GM20431 (cell line): ENCODE data around the gene NTNG1.

ENCODE experiments used
- in situ Hi-C: fragments of 300-500 bp; cut with MseI, MboI; formaldehyde crosslinking; loops from one replicate; pipeline ENCODE4 v1.15.0; 2020; ENCODE audit warnings: low sequenced_read_pairs; ENCODE audit not compliant: unreplicated experiment

Gene NTNG1

DNA sequence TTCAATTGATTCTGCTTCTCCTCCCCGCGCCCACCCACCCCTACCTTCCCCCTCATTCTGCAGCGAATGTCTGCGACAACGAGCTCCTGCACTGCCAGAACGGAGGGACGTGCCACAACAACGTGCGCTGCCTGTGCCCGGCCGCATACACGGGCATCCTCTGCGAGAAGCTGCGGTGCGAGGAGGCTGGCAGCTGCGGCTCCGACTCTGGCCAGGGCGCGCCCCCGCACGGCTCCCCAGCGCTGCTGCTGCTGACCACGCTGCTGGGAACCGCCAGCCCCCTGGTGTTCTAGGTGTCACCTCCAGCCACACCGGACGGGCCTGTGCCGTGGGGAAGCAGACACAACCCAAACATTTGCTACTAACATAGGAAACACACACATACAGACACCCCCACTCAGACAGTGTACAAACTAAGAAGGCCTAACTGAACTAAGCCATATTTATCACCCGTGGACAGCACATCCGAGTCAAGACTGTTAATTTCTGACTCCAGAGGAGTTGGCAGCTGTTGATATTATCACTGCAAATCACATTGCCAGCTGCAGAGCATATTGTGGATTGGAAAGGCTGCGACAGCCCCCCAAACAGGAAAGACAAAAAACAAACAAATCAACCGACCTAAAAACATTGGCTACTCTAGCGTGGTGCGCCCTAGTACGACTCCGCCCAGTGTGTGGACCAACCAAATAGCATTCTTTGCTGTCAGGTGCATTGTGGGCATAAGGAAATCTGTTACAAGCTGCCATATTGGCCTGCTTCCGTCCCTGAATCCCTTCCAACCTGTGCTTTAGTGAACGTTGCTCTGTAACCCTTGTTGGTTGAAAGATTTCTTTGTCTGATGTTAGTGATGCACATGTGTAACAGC is 339.9 kb downstream of the NTNG1 start:
- in situ Hi-C loops, result no loop called here

DNA sequence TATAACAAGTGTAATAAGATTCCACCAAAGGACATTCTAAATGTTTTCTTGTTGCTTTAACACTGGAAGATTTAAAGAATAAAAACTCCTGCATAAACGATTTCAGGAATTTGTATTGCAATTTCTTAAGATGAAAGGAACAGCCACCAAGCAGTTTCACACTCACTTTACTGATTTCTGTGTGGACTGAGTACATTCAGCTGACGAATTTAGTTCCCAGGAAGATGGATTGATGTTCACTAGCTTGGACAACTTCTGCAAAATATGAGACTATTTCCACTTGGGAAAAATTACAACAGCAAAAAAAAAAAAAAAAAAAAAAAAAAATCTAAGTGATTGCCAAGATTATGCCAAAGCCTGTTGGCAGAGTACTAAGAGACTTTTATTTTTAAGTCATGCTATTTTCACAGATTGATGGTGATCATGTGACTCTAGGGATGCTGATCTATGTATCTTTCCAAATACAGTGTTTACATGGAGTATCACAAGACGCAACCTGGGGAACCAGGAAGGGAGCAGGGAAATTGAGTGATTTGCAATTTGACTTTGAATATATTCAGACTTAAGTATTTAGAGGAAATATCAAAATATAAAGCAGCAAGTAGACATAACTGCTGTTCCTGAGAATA is 341.0 kb downstream of the NTNG1 start:
- in situ Hi-C loops, result no loop called here

DNA sequence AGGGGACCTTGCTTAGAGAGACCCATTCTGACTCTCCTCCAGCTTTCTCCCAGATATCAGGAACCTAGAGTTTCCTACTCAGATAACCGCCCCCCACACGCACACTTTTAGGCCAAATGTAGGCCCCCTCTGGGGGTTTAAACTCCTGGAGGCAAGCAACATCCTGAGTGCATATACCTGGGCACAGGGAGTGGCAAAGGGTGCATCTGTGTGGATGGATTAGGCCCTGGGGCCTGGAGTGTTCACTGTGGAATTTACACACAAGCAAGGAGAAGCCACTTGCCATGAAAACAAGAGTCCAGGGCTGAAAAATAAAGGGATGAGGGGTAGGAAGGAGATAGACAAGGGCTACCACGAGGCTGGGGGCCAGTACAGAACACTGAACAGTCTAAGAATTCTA is 343.1 kb downstream of the NTNG1 start:
- in situ Hi-C loops, result no loop called here

DNA sequence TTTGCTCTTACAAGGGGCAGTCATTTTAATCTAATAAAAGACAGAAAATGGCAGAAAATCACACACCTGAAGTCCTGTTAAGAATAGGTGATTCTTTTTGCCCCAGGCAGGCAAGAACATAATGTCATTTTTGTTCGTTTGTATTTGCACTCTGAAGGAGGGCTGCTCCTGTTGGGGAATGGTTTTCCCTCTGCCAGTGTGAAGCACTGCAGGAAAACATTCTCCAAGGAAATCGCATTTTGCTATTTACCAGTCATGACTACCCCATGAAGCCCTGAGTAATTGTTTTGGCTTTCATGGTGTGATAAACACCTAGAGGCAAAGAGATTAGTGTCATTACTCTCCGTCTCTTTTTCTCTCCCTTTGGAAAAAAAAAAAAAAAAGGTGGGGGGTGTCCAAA is 345.5 kb downstream of the NTNG1 start:
- in situ Hi-C loops, result no loop called here

DNA sequence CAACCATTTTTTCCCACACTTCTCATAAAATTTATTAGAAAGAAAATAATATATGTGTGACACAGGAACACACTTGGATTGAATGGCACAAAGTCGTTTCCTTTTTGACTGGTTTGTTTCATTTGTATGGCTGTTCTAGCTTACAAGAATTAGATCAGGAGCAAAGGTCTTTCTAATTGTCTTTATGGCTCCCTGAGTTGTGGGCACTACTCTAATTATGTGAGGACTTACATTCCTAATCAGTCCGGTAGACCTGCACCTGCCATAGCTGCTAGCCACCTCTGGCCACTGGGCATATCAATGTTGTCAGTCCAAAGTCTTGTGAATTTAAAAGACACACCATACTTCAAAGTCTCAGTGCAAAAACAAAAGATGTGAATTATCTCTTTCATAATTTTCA is 346.7 kb downstream of the NTNG1 start:
- in situ Hi-C loops, result no loop called here

DNA sequence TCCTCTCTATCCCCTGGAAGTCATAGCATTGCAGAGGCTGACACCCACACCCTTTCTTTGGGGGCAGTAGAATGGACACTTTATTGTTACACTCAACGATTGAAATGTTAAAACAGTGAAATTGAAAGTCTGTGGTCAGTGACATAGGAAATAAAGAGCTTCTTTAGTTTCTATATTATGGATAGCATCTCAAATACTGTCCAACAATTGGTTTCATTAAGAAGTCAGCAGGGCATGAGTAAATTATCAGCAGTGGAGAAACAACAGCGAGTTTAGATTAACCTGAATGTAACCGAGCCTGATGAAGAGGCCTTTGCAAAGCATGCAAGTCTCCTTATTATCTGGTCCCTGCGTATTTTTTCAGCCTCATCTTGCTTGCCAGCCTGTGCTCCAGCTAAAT is 350.7 kb downstream of the NTNG1 start:
- in situ Hi-C loops, result no loop called here

DNA sequence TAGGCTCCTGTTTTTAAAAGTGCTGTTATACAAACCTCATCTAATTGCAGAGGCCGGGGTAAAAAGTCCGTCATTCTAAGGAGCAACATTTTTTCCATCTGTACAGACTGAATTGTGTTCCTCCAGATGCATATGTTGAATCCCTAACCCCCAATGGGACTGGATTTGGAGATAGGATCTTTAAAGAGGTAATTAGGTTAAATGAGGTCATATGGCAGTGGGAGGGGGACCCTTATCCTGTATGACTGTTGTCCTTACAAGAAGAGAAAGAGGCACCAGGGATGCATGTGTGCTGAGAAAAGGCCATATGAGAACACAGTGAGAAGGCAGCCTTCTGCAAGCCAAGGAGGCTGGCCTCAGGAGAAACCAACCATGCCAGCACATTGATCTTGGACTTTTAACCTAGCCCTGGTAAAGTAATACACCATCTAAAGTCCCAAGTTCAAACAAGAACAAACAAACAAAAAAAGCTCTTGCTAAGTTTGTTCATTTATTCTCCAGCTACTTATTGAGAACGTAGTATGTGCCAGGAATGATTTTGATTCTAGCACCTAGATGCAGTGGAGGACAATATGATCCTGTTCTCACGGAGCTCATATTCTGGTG is 352.4 kb downstream of the NTNG1 start:
- in situ Hi-C loops, result no loop called here

DNA sequence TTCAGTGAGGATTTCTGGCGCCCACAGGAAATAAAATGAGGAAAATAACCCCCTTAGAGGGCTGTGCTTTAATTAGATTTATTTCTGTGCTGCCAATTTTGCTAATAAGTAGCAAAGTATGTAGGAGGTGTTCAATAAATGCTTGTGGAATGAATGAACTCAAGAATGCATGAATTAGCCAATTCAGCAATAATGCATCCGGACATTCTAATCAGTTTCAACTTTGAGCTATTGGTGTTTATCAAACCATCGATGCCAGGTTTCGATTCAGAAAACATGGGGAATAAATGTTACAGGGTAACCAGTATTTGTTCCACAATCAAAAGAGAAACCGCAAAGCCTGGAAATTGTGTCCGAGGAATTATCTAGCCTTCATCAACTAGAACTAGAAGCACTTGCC is 353.2 kb downstream of the NTNG1 start:
- in situ Hi-C loops, result no loop called here

DNA sequence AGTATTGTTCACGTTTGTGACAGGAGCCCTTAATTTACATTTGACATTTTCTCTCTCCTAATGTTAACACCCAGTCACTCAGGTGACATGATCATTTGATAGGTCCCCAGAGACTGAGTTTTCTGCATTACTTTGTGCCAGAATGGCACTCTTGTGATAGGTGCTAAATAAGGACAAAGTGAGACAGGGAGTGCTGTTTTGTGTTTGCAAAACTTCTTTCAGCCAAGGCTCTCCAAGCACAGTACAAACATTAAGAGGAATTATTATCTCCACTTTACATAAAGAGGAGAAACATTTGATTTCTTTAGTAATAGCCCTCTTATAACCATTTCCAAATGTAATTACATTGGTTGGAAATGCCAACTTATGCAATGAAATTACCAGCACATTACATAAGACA is 355.2 kb downstream of the NTNG1 start:
- in situ Hi-C loops, result no loop called here

DNA sequence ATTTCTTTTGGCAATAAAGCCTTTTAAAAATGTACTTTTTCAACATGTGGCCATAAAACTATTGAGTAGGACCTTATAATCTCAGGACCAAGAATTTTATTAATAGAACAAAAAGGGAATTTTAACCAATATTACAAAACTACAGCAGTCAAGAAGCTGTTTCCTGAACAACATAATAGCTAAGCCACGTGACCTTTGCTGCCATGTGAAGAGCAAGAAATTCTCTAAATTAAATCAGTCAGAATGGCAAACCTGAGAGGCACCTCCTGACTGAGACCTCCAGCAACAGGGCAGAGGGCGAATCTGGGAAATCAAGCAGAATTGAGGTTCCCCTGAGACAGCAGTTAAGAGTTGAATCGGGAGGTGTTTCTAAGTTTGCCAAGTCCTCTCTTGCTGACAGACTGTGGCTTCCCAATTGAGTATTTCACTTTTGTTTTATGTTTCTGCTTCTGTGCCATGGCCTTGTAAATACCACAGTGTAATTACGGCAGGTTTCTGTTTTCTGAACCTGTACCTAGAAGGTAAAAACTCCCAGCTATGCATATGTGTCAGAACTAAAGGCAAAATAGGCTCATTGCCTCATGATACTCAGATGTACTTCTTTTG is 358.4 kb downstream of the NTNG1 start:
- in situ Hi-C loops, result no loop called here

DNA sequence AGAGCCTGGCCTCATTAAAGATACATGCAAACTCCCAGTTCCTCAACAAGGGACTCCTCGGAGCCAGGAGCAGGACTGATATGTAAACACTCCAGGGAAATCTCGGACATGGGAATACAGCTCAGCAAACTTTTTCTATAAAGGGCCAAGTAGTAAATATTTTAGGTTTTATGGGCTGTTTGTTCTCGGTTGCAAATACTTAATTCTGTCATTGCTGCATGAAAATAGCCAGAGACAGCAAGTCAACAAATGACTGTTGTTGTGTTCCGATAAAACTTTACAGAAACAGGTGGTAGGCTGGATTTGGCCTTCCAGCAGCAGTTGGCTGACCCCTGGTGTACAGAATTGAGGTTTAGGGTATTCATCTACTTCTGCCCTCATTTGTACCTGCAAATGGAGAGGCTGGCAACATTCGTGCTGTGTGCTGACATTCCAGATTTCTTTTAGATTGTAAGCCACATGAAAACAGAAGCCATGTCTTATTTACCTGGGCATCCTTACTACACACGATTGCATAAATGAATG is 360.3 kb downstream of the NTNG1 start:
- in situ Hi-C loops, result no loop called here

DNA sequence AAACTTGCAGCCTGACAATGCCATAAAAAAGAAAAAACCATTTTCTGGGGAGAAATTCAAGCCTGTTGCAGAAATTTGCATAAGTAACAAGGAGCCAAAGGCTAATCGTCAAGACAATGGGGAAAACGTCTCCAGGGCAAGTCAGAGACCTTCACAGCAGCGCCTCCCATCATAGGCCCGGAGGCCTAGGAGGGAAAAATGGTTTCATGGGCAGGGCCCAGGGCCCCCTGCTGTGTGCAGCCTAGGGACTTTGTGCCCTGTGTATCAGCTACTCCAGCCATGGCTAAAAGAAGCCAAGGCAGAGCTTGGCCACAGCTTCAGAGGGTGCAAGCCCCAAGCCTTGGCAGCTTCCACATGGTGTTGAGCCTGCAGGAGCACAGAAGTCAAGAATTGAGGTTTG is 369.5 kb downstream of the NTNG1 start:
- in situ Hi-C loops, result no loop called here

DNA sequence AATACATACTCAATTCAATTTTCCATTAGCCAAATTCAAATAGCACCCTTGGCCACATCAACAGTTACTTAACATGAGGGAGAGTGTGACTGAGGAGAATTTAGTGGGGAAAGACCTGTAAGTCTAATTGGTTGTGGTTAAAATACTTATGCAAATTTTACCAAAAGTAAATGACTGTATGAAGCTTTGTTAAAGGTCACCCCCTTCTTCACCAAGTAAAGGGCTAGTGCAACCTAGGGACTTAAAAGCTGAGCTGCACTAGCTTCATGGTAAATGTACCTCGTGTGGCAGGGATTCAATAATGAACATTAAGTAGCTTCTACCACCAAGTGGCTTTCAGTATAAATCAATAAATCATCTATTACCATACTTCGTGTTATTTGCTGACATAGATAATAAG is 372.0 kb downstream of the NTNG1 start:
- in situ Hi-C loops, result no loop called here

DNA sequence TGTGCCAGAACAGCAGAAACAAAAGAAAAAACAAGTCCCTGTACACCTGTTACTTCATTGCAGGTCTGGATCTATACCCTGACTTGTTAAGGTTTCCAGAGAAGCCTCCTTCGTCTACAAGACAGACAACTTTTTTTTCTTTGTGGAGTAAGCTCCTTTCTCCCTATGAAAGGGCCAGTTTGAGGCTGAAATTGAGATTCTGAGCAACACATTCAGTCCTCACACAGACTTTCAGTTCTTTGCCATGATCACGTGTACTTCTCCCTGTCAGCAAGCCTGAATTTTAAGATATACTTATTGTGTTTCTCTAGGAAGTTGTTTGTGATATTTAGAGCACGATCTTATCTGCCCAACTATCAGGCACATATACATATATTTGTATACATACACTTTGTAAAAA is 374.0 kb downstream of the NTNG1 start:
- in situ Hi-C loops, result no loop called here

DNA sequence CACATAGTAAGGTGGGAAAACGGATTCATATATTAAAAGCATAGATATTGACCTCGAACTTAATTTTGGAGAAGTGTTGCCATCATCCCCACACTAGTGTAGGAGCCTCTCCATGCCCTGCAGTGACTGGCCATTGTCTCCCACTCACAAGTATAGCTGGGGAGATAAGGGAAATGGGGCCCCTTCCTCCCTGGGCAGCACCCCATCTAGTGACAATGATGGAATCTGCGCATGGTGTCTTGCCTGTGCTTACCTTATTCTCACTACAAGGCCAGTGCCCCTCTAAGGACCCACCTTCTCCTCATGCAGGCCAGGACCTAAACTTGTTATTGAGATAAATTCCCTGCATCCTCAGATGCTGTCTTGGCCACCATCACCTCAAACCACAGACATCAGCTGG is 374.9 kb downstream of the NTNG1 start:
- in situ Hi-C loops, result no loop called here

DNA sequence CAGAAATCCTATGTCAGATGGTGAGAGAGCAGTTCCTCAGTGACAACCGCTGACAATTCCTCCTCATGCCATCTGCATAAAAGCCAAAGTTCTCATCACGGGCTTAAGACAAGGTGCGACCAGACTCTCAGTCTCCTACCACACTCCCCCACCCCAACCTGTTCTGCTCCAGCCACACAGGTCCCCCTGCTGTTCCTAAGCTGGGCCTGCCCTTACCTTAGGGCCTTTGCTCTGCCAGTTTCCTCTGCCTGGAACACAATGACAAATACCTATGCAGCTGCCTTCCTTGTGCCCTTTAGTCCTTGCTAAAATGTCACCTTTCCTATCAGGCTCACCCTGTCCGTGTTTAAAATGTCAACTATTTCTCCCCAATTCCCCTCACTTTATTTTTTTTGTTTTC is 382.2 kb downstream of the NTNG1 start:
- in situ Hi-C loops, result no loop called here

DNA sequence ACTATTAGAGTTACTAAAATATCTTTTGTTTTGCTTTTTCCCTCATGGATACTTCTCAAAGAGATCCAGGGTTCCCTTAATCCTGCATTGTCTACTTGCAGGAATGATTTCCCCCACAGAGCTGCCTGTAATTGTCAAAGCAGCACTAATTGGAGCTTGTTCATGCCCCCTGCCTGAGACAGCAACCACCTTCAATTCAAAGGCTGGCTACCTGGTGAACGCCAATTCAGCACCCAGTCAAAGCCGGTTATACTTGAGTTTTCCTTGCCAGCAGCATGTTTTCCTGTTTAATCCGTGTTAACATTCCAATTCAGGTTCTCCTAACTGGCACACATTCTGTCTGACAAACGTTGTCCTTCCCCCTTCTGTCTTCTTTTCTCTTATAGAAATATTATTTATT is 382.9 kb downstream of the NTNG1 start:
- in situ Hi-C loops, result no loop called here

DNA sequence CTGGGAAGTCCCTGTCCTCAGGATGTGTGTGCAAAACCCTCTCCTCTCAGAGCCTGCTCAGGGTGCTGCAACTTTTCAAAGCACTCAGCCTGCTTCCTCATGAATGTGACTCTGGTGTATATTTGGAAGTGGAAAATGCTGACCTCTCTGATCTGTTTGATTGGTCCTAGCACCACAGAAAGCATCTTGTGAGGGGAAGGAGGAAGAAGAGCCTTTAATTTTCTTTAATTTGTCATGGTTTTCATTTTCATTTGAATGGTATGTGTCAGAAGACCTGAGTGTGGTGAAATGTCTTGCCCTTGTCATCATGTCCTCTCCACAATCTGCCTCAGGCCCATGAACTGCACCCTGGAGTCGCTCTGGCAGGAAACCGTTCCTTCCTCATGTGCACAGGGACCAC is 383.5 kb downstream of the NTNG1 start:
- in situ Hi-C loops, result no loop called here

DNA sequence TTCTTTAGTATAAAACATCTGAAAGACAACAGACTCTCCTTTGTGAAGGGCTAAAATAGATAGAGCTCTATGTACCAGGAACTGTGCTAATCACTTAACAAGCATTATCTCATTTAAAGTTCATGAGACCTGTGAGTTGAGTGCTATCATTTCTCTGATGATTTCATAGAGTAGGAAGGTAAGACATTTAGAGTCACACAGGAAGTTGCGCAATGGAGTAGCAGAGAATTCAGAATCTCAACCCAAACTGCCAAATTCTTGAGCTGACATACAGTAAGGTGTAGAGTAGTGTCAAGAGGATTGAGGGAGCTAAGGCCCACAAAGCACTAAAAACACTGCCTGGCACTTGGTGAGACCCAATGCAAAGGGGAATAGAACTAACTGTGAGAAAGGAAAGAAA is 384.3 kb downstream of the NTNG1 start:
- in situ Hi-C loops, result loop anchor here (25.0 kb wide), 1 partner anchor 238 kb away; no protein-coding TSS in a partner anchor

DNA sequence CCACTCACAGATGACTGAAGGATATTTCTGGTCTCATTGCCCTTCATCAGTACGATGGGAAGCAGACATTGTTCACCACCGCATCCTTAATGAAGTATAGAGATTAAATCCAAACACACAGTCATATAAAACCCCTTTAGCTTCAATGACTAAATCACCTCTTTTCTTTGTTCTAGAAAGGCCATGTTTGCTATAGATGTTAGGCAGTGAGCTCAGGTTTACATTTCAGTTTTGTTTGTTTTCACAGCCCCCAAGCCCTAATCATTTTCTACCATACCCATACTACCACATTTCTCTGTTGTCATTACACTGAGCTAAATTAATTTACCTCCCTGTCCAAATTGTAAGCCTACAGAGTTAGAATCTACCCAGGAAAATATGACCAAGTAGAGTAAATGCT is 385.1 kb downstream of the NTNG1 start:
- in situ Hi-C loops, result loop anchor here (25.0 kb wide), 1 partner anchor 239 kb away; no protein-coding TSS in a partner anchor
